H1 (cell line): Measurements from ENCODE around the gene KLHL3. TPM values are rescaled to one million over a fixed set of nuclear protein-coding genes. Genes with fewer than 3 reads are reported as not detected.

Source experiments
- CTCF ChIA-PET: fragments of 300-600 bp; sonication (Branson Sonifier 250); formaldehyde crosslinking; loops from one replicate; lab custom pipeline; 2021; ENCODE audit not compliant: partially characterized antibody; lab: Charles Lee
- POLR2A ChIA-PET: fragments of 300-600 bp; sonication (Branson Sonifier 250); formaldehyde crosslinking; loops from one replicate; lab custom pipeline; 2021; ENCODE audit warnings: inconsistent platforms; ENCODE audit not compliant: partially characterized antibody; lab: Charles Lee
- DNase-seq, 2 experiments: peaks; one replicate each; pipeline versions ENCODE4 v3.0.0 to v3.0.0-alpha.2; 2010 to 2022; ENCODE audit warnings: low spot score in 2 of 2, low read depth in 1 of 2, mixed read lengths in 1 of 2
- FAIRE-seq: peaks from 2 replicates; lab custom pipeline; 2011; peaks lifted over from hg19 to GRCh38; lab: Jason Lieb, UNC
- H2AFZ ChIP-seq: 2 replicates; pipeline ENCODE4 v1.8.1; 2012; ENCODE audit warnings: low read length, inconsistent platforms
- H2AK5ac ChIP-seq: 2 replicates; pipeline ENCODE4 v1.6.1; 2013; ENCODE audit warnings: low read depth, low read length
- H2BK120ac ChIP-seq: replicated peaks from 2 replicates; pipeline ENCODE3; 2013; ENCODE audit warnings: low read depth, low read length, inconsistent platforms
- H2BK12ac ChIP-seq: 2 replicates; pipeline ENCODE4 v1.6.1; 2013; ENCODE audit warnings: low read depth, low read length
- H2BK15ac ChIP-seq: 2 replicates; pipeline ENCODE4 v1.6.1; 2013; ENCODE audit warnings: low read length
- H2BK20ac ChIP-seq: 2 replicates; pipeline ENCODE4 v1.6.1; 2013; ENCODE audit warnings: low read length
- H2BK5ac ChIP-seq: 2 replicates; pipeline ENCODE4 v1.6.1; 2013; ENCODE audit warnings: low read depth, low read length
- H3K14ac ChIP-seq: 2 replicates; pipeline ENCODE4 v1.6.1; 2013; ENCODE audit warnings: inconsistent platforms; ENCODE audit not compliant: insufficient read length
- H3K18ac ChIP-seq: 2 replicates; pipeline ENCODE4 v1.6.1; 2013; ENCODE audit warnings: low read length; ENCODE audit errors: extremely low read depth
- H3K23ac ChIP-seq: 2 replicates; pipeline ENCODE4 v1.6.1; 2013; ENCODE audit warnings: inconsistent platforms; ENCODE audit not compliant: insufficient read length
- H3K23me2 ChIP-seq: 2 replicates; pipeline ENCODE4 v1.6.1; 2013; ENCODE audit warnings: low read depth, low read length
- H3K27ac ChIP-seq: 2 replicates; pipeline ENCODE4 v1.6.1; 2011; ENCODE audit warnings: low read depth, low read length, inconsistent platforms
- H3K27me3 ChIP-seq, 4 experiments: replicated peaks in 1 of 4; 1 replicate in 1 of 4; 2 replicates in 3 of 4; pipeline versions ENCODE4 v1.6.1 to v1.8.1; 2011 to 2013; ENCODE audit warnings: low read length in 3 of 4, mild to moderate bottlenecking in 3 of 4, inconsistent platforms in 2 of 4, mixed read lengths in 2 of 4, moderate library complexity in 1 of 4; ENCODE audit not compliant: control insufficient read depth in 3 of 4, insufficient read depth in 3 of 4; ENCODE audit errors: extremely low read depth in 1 of 4
- H3K36me3 ChIP-seq, 4 experiments: 2 replicates each; pipeline versions ENCODE4 v1.6.1 to v1.8.1; 2011 to 2013; ENCODE audit warnings: mild to moderate bottlenecking in 4 of 4, low read length in 3 of 4, moderate library complexity in 2 of 4, control low read depth in 1 of 4, inconsistent platforms in 1 of 4; ENCODE audit not compliant: insufficient read depth in 4 of 4, control insufficient read depth in 2 of 4
- H3K4ac ChIP-seq: replicated peaks from 2 replicates; pipeline ENCODE3; 2013; ENCODE audit warnings: low read length, low read depth, mixed read lengths, inconsistent platforms; ENCODE audit not compliant: insufficient read length
- H3K4me1 ChIP-seq, 4 experiments: replicated peaks in 1 of 4; 1 replicate in 1 of 4; 2 replicates in 3 of 4; pipeline versions ENCODE4 v1.6.1 to v1.8.1; 2011 to 2013; ENCODE audit warnings: low read length in 3 of 4, inconsistent platforms in 2 of 4, mixed read lengths in 1 of 4; ENCODE audit not compliant: insufficient read depth in 4 of 4, control insufficient read depth in 3 of 4
- H3K4me2 ChIP-seq, 2 experiments: 2 replicates each; pipeline versions ENCODE4 v1.6.1 to v1.8.1; 2011 to 2013; ENCODE audit warnings: low read depth in 2 of 2, low read length in 2 of 2, control low read depth in 1 of 2, inconsistent platforms in 1 of 2, mild to moderate bottlenecking in 1 of 2; ENCODE audit not compliant: insufficient read depth in 1 of 2
- H3K4me3 ChIP-seq, 4 experiments: fragments of 200-600, 300-600 bp in 1 of 4; sonication (generic), shearing (Covaris generic), sonication (Bioruptor Twin) in 1 of 4; 2 replicates each; pipeline versions ENCODE4 v1.5.1 to v1.8.1; 2011 to 2016; ENCODE audit warnings: low read length in 4 of 4, low read depth in 3 of 4, control low read depth in 2 of 4, inconsistent platforms in 2 of 4, mild to moderate bottlenecking in 2 of 4, mixed read lengths in 1 of 4, moderate library complexity in 1 of 4; ENCODE audit not compliant: insufficient read depth in 2 of 4; ENCODE audit errors: extremely low read depth in 1 of 4
- H3K56ac ChIP-seq: replicated peaks from 2 replicates; pipeline ENCODE3; 2013; ENCODE audit warnings: low read depth, mild to moderate bottlenecking, mixed read lengths, low read length, inconsistent platforms; ENCODE audit not compliant: insufficient read length
- H3K79me1 ChIP-seq: 2 replicates; pipeline ENCODE4 v1.6.1; 2013; ENCODE audit warnings: low read depth, low read length, control low read depth
- H3K79me2 ChIP-seq, 2 experiments: 2 replicates each; pipeline versions ENCODE4 v1.6.1 to v1.8.1; 2012 to 2013; ENCODE audit warnings: low read length in 2 of 2, mild to moderate bottlenecking in 2 of 2, inconsistent platforms in 1 of 2; ENCODE audit not compliant: insufficient read depth in 2 of 2, control insufficient read depth in 1 of 2
- H3K9ac ChIP-seq, 4 experiments: replicated peaks in 1 of 4; 1 replicate in 1 of 4; 2 replicates in 3 of 4; pipeline versions ENCODE4 v1.6.1 to v1.8.1; 2011 to 2013; ENCODE audit warnings: low read depth in 3 of 4, low read length in 3 of 4, control low read depth in 2 of 4, mild to moderate bottlenecking in 2 of 4, moderate library complexity in 2 of 4, inconsistent platforms in 1 of 4; ENCODE audit errors: extremely low read depth in 1 of 4
- H3K9me3 ChIP-seq, 2 experiments: 2 replicates each; pipeline versions ENCODE4 v1.6.1 to v1.8.1; 2012 to 2013; ENCODE audit warnings: mild to moderate bottlenecking in 2 of 2, moderate library complexity in 2 of 2, control low read depth in 1 of 2, inconsistent platforms in 1 of 2, low read depth in 1 of 2, low read length in 1 of 2, mixed read lengths in 1 of 2; ENCODE audit not compliant: insufficient read depth in 2 of 2
- H4K20me1 ChIP-seq, 2 experiments: replicated peaks in 1 of 2; 2 replicates each; pipeline versions ENCODE3 to v1.8.1; 2011 to 2013; ENCODE audit warnings: inconsistent platforms in 2 of 2, low read length in 2 of 2, mild to moderate bottlenecking in 1 of 2; ENCODE audit not compliant: insufficient read depth in 2 of 2, control insufficient read depth in 1 of 2
- H4K5ac ChIP-seq: 2 replicates; pipeline ENCODE4 v1.6.1; 2013; ENCODE audit warnings: low read length, low read depth, mixed read lengths, inconsistent platforms; ENCODE audit not compliant: insufficient read length
- H4K8ac ChIP-seq: 2 replicates; pipeline ENCODE4 v1.8.0; 2013; ENCODE audit warnings: mild to moderate bottlenecking, moderate library complexity, low read length, inconsistent platforms; ENCODE audit not compliant: insufficient read depth; ENCODE audit errors: extremely low read depth
- H4K91ac ChIP-seq: replicated peaks from 2 replicates; pipeline ENCODE3; 2013; ENCODE audit warnings: low read length, mixed read lengths, inconsistent platforms; ENCODE audit not compliant: insufficient read length
- CHD2 ChIP-seq: IDR thresholded peaks from 2 replicates; pipeline ENCODE4 v1.6.1; 2012; ENCODE audit warnings: low read length, improper control_type of control experiment
- HDAC6 ChIP-seq: IDR thresholded peaks from one replicate; pipeline ENCODE4 v1.7.1; 2012; ENCODE audit warnings: low read depth, mild to moderate bottlenecking, inconsistent platforms, low read length, moderate library complexity
- SAP30 ChIP-seq: fragments of 300-600 bp; sonication (generic); IDR thresholded peaks from 2 replicates; pipeline ENCODE4 v1.7.1; 2012; ENCODE audit warnings: low read length, moderate library complexity, mild to moderate bottlenecking, inconsistent platforms; ENCODE audit not compliant: insufficient read depth, insufficient replicate concordance
- WGBS, 2 experiments: shearing (Covaris generic) in 1 of 2; methylation state at CpG; one replicate each; pipeline versions ENCODE4 v1.1.6 to v1.1.7; 2013 to 2015; ENCODE audit warnings: low lambda C conversion rate in 2 of 2, mixed read lengths in 2 of 2, inconsistent platforms in 1 of 2, low coverage in 1 of 2, missing lambda C conversion rate in 1 of 2; ENCODE audit not compliant: insufficient replicate concordance in 2 of 2, insufficient coverage in 1 of 2, insufficient read length in 1 of 2; ENCODE audit errors: extremely low coverage in 1 of 2, missing lambda C conversion rate in 1 of 2; 5-methylcytosine and 5-hydroxymethylcytosine counted together
- polyA plus RNA-seq, 7 experiments: library from polyadenylated mRNA; depleted of rRNA in 3 of 7; stranded (reverse) in 5 of 7; unstranded in 2 of 7; fragments of >200 nt in 5 of 7; fragments of 200-250 nt in 2 of 7; gene quantifications; 1 replicate in 5 of 7; 2 replicates in 1 of 7; 4 replicates in 1 of 7; pipeline versions ENCODE4 v1.2.1 to v1.2.3, GENCODE V29; 2011 to 2013; ENCODE audit warnings: missing spikeins in 2 of 7, mixed read lengths in 2 of 7
- total RNA-seq: library from RNA; stranded (reverse); fragmentation: NEBNext Ultra II Directional; extraction: Animal tissue kit (Norgen Biotek cat#: 25700); gene quantifications from 2 replicates; pipeline ENCODE4 v1.2.1, GENCODE V29; 2021
- TF ChIP-seq, protein P1 (sequence below): IDR thresholded peaks from 2 replicates; pipeline ENCODE4 v1.6.1; 2011; ENCODE audit warnings: low read depth, mild to moderate bottlenecking, low read length; ENCODE audit not compliant: insufficient read depth

Gene KLHL3
- total and polyA plus RNA-seq, 2 of the 8 experiments (the other 6 are each of a cell fraction or from before 2014, with no cell fraction given) = 7.4 to 13.7 TPM

DNA sequence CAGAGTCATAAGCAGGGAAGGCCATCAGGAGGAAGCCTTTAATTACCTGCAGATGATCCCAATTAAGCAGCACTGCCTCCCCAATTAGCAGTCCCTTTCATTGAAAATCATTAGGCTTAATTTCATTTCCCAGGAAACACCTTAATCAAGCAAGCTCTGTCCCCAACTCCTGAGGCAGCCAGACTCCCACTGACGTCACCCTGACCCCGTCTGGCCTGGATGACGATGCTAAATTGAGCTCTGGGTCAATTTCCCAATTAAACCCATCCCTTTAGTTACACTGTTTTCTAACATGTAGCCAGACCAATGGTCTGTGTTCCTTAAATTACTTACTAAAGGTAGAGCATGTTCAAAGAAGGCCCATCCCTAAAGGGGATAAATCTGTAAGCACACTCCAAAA, 152.8 kb downstream of the KLHL3 start:
- Histone ChIP-seq H3K56ac (no peak overlapping the region), H3K36me3 (no peaks in the 10 kb centered on the region; a peak in 1 of 8 replicates), H3K9ac (no peak overlapping the region), H3K79me1 (no peaks in the 10 kb centered on the region), H3K4ac (no peak overlapping the region), H3K9me3 (peaks cover 7 to 12% of the 10 kb centered on the region in 2 experiments; a peak in 2 of 4 replicates), H3K4me1 (no peaks in the 10 kb centered on the region), H3K79me2 (no peaks in the 10 kb centered on the region), H2BK12ac (no peak overlapping the region), H3K27ac (no peak overlapping the region), H4K8ac (no peak overlapping the region), H3K23me2 (no peaks in the 10 kb centered on the region), H3K27me3 (no peaks in the 10 kb centered on the region), H3K23ac (no peak overlapping the region), H3K14ac (no peak overlapping the region), H4K91ac (no peak overlapping the region), H2BK20ac (no peak overlapping the region), H3K4me3 (no peak overlapping the region), H2BK15ac (no peak overlapping the region), H4K5ac (no peak overlapping the region), H4K20me1 (no peaks in the 10 kb centered on the region), H2BK120ac (no peak overlapping the region), H3K18ac (no peak overlapping the region), H3K4me2 (no peak overlapping the region), H2AFZ (no peak overlapping the region), H2AK5ac (no peak overlapping the region), H2BK5ac (no peak overlapping the region)
- FAIRE-seq (no peak), DNase-seq (no peak)
- TF ChIP-seq CHD2 (no peak), SAP30 (no peak), HDAC6 (no peak)
- TF ChIP-seq, protein P1, sequence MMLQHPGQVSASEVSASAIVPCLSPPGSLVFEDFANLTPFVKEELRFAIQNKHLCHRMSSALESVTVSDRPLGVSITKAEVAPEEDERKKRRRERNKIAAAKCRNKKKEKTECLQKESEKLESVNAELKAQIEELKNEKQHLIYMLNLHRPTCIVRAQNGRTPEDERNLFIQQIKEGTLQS = no peak
- ChIA-PET POLR2A (no interaction called here), CTCF (interaction anchor here (1.0 kb wide), 1 partner anchor 48 kb away, joined by 3 read pairs; no protein-coding TSS in a partner anchor)
- 94% methylated on average over 3 of the region's 3 CpGs; no CpG with 5 or more reads in 1 of the 2 experiments for WGBS, 2 experiments
